Esophagus muscularis mucosa (tissue), 4 donors: ENCODE results near the gene CLCA1. TPM values are rescaled to one million over a fixed set of nuclear protein-coding genes. Genes with fewer than 3 reads are reported as not detected.

Experiments
- DNase-seq: peaks from one replicate; pipeline ENCODE4 v3.0.0-alpha.2; 2017; ENCODE audit errors: extremely low spot score
- H3K27ac ChIP-seq, 4 donors: fragments of 200-600 bp; sonication (generic); replicated peaks in 1 of 4; 1 replicate in 3 of 4; 2 replicates in 1 of 4; pipeline ENCODE4 v1.5.1; 2016 to 2019; ENCODE audit warnings: mild to moderate bottlenecking in 1 of 4
- H3K27me3 ChIP-seq, 4 donors: fragments of 200-600 bp; sonication (generic); one replicate each; pipeline versions ENCODE4 v1.5.1 to v1.6.0; 2016 to 2019
- H3K36me3 ChIP-seq, 4 donors: fragments of 200-600 bp; sonication (generic); one replicate each; pipeline ENCODE4 v1.5.1; 2016 to 2019
- H3K4me1 ChIP-seq, 4 donors: fragments of 200-600 bp; sonication (generic); one replicate each; pipeline ENCODE4 v1.5.1; 2016 to 2019
- H3K4me3 ChIP-seq, 4 donors: fragments of 200-600 bp; sonication (generic); 1 replicate in 2 of 4; 2 replicates in 2 of 4; pipeline ENCODE4 v1.5.1; 2016 to 2019; ENCODE audit warnings: mild to moderate bottlenecking in 4 of 4, moderate library complexity in 1 of 4
- H3K9me3 ChIP-seq, 4 donors: fragments of 200-600 bp; sonication (generic); 1 replicate in 3 of 4; 2 replicates in 1 of 4; pipeline ENCODE4 v1.5.1; 2016 to 2019
- EP300 ChIP-seq: sonication (generic); formaldehyde crosslinking; IDR thresholded peaks from one replicate; pipeline ENCODE4 v1.6.1; 2017; ENCODE audit warnings: antibody characterized with exemption
- POLR2A ChIP-seq: fragments of 450-650 bp; IDR thresholded peaks from one replicate; pipeline ENCODE4 v1.6.1; 2017; ENCODE audit warnings: antibody characterized with exemption, moderate library complexity, mild to moderate bottlenecking, low read depth
- POLR2AphosphoS5 ChIP-seq, 2 donors: sonication (generic); formaldehyde crosslinking; IDR thresholded peaks; one replicate each; pipeline ENCODE4 v1.6.1; 2017; ENCODE audit warnings: antibody characterized with exemption in 2 of 2
- WGBS: methylation state at CpG from one replicate; pipeline ENCODE4 v1.1.5; 2018; 5-methylcytosine and 5-hydroxymethylcytosine counted together
- intact Hi-C: fragments of 100-400 bp; cut with DNase I; formaldehyde crosslinking; loops from one replicate; pipeline ENCODE4 v1.15.1; 2023
- total RNA-seq, 4 donors: library from RNA; depleted of rRNA; stranded (reverse); fragments of >200 nt; gene quantifications; one replicate each; pipeline versions ENCODE4 v1.1.0 to v1.2.1, GENCODE V29; 2016
- TF ChIP-seq, protein P1 (sequence below), 3 experiments: fragments of 200-600 bp in 2 of 3; fragments of 450-650 bp in 1 of 3; sonication (generic) in 2 of 3; IDR thresholded peaks; one replicate each; pipeline ENCODE4 v1.5.1; 2017 to 2019; ENCODE audit warnings: antibody characterized with exemption in 3 of 3, mild to moderate bottlenecking in 2 of 3, moderate library complexity in 1 of 3

CLCA1 gene
- total RNA-seq, 4 donors from 2014 or later: 0.11 TPM; not detected in 3

DNA sequence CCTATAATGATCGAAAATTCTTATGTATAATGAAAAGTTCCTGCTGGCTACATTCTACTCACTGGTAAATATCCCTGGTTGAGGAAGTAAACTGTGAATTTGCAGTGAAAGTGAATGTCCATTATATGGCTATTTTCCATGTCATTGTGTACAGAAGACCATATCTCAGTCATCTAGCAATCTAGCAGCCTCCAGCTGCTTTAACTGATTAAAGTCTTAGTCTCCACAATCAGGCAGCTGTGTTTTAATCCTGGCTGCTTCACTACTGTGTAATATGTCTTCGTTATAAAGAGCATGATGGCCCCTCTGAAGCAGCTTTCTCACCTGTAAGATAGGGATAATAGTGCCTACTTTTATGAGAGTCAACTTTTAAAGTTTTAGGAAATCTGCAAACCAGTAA lies 33.4 kb upstream of the CLCA1 start:
- Histone ChIP-seq H3K27me3 (peaks cover 0 to 4% (median 0%) of the 10 kb centered on the region in 4 donors), H3K27ac (no peak overlapping the region), H3K4me1 (peaks cover under 1 to 4% (median 3%) of the 10 kb centered on the region in 4 donors), H3K9me3 (no peaks in the 10 kb centered on the region), H3K4me3 (no peak overlapping the region), H3K36me3 (no peaks in the 10 kb centered on the region)
- intact Hi-C loops: no loop called here
- DNase-seq: no peak
- WGBS: 68% methylated on average over 2 of the region's 2 CpGs
- no peak for TF ChIP-seq POLR2AphosphoS5 (IDR thresholded peaks at IDR 0.05)
- TF ChIP-seq, protein P1, sequence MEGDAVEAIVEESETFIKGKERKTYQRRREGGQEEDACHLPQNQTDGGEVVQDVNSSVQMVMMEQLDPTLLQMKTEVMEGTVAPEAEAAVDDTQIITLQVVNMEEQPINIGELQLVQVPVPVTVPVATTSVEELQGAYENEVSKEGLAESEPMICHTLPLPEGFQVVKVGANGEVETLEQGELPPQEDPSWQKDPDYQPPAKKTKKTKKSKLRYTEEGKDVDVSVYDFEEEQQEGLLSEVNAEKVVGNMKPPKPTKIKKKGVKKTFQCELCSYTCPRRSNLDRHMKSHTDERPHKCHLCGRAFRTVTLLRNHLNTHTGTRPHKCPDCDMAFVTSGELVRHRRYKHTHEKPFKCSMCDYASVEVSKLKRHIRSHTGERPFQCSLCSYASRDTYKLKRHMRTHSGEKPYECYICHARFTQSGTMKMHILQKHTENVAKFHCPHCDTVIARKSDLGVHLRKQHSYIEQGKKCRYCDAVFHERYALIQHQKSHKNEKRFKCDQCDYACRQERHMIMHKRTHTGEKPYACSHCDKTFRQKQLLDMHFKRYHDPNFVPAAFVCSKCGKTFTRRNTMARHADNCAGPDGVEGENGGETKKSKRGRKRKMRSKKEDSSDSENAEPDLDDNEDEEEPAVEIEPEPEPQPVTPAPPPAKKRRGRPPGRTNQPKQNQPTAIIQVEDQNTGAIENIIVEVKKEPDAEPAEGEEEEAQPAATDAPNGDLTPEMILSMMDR (IDR thresholded peaks at IDR 0.05): no peak
- no peak for TF ChIP-seq POLR2A
- no peak for TF ChIP-seq EP300

DNA sequence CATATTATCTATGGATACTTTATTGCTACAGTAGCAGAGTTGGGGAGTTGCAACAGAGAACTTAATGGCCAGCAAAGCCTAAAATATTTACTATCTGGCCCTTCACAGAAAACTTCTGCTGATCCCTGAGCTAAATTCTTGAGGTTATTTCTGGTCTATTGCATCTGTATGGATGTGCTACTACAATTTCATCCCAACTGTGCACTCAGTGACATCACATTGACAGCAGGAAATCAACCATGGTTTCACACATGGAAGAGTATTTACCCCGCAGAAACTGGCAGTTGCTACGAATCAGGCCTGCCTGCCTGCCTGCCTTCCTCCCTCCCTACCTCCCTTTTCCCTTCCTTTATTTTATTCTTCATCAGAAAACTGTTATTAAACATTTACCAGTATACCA lies 32.7 kb upstream of the CLCA1 start:
- Histone ChIP-seq H3K27me3 (peaks cover 0 to 4% (median 0%) of the 10 kb centered on the region in 4 donors), H3K4me1 (no peaks in the 10 kb centered on the region), H3K4me3 (no peak overlapping the region), H3K36me3 (no peaks in the 10 kb centered on the region), H3K9me3 (no peaks in the 10 kb centered on the region), H3K27ac (no peak overlapping the region)
- TF ChIP-seq POLR2AphosphoS5 (IDR thresholded peaks at IDR 0.05) (no peak), POLR2A (no peak), EP300 (no peak)
- TF ChIP-seq, protein P1 (IDR thresholded peaks at IDR 0.05): no peak
- intact Hi-C loops: no loop called here
- no peak for DNase-seq
- WGBS: 65% methylated on average over 2 of the region's 2 CpGs

DNA sequence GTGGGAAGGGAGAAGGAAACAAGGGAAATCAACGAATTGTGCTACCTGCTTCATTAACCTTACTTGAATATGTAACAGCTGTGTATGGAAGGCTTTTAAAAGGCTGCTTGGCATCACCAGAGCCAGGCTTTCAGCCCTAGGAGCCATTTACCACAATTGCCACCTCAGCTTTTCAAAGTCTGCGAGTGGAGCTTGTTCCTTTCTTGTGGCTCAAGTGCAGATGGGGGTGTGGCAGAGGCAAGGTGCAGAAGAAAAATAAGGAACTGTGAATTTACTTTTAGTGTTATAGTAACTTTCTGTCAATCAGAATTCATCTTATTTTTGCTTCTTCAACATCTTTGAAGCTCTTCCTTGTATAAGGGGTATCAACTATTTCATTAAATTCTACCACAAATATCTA lies 27.1 kb upstream of the CLCA1 start:
- H3K9me3 ChIP-seq: no peaks in the 10 kb centered on the region
- no peaks in the 10 kb centered on the region for H3K36me3 ChIP-seq
- intact Hi-C loops: no loop called here
- DNase-seq: no peak
- TF ChIP-seq POLR2A (no peak), POLR2AphosphoS5 (IDR thresholded peaks at IDR 0.05) (no peak), EP300 (no peak)
- TF ChIP-seq, protein P1 (IDR thresholded peaks at IDR 0.05): no peak
- peaks cover 0 to 4% (median 0%) of the 10 kb centered on the region in 4 donors for H3K27me3 ChIP-seq
- no peak overlapping the region for H3K4me3 ChIP-seq
- WGBS: 72% methylated on average over 2 of the region's 2 CpGs
- H3K4me1 ChIP-seq: no peaks in the 10 kb centered on the region
- H3K27ac ChIP-seq: no peak overlapping the region

DNA sequence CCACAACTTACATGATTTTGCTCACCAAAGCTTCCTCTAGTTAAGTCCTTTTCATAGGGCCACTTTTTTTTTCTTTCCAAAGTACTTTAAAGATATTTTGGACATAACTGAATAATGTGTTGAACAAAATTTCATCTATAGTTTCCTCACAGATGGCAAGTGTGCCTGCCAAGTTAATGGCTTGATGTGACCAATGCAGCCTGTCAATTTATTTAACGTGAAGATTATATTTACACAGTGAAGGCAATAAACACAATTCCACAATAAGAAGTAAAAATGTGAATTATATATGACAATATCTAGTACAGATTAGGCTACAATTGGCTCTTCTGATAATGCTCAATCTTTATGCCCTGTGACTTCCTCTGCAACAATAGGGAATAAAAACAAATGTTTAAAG lies 26.7 kb upstream of the CLCA1 start:
- 82% methylated on average over 1 of the region's 1 CpG for WGBS

DNA sequence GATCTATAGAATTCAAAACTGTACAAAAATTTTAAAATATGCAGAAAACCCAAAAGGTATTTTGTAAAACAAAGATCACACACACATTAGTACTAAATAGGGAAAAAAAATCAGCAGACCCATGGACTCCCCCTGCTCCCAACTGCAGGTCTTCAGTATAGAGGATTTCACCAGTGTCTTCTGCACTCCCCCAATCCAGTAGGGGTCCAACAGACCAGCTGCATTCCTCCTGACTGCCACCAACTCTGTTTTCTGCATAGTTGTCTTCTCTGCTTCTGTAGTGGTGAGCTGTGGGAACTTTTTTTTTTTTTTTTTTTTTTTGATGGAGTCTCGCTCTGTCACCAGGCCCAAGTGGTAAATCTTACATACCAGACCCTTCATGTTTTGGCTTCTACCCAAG lies 22.8 kb upstream of the CLCA1 start:
- WGBS: 100% methylated on average over 1 of the region's 1 CpG
- DNase-seq: no peak
- intact Hi-C loops: no loop called here
- no peak overlapping the region for H3K27ac ChIP-seq
- H3K27me3 ChIP-seq: no peaks in the 10 kb centered on the region
- TF ChIP-seq EP300: no peak
- TF ChIP-seq POLR2A: no peak
- no peak for TF ChIP-seq POLR2AphosphoS5 (IDR thresholded peaks at IDR 0.05)
- TF ChIP-seq, protein P1 (IDR thresholded peaks at IDR 0.05): no peak
- H3K4me1 ChIP-seq: no peaks in the 10 kb centered on the region
- H3K4me3 ChIP-seq: no peak overlapping the region
- H3K9me3 ChIP-seq: no peaks in the 10 kb centered on the region
- H3K36me3 ChIP-seq: no peaks in the 10 kb centered on the region

More for the DNA sequence above, 26.7 kb upstream of the CLCA1 start:
- intact Hi-C loops: no loop called here
- Histone ChIP-seq H3K4me3 (no peak overlapping the region), H3K36me3 (no peaks in the 10 kb centered on the region), H3K9me3 (no peaks in the 10 kb centered on the region), H3K27me3 (peaks cover 0 to 4% (median 0%) of the 10 kb centered on the region in 4 donors), H3K27ac (no peak overlapping the region), H3K4me1 (no peaks in the 10 kb centered on the region)
- DNase-seq: no peak
- TF ChIP-seq, protein P1 (IDR thresholded peaks at IDR 0.05): no peak
- TF ChIP-seq EP300 (no peak), POLR2AphosphoS5 (IDR thresholded peaks at IDR 0.05) (no peak)
